Measurements from ENCODE around the gene GDI1. TPM values are rescaled to one million over a fixed set of nuclear protein-coding genes. Genes with fewer than 3 reads are reported as not detected.

Gene GDI1
- total and polyA plus RNA-seq, 9 of the 15 experiments (the other 6 are each of a cell fraction or from before 2014, with no cell fraction given): 0.97 to 82.6 (median 37.5) TPM

DNA sequence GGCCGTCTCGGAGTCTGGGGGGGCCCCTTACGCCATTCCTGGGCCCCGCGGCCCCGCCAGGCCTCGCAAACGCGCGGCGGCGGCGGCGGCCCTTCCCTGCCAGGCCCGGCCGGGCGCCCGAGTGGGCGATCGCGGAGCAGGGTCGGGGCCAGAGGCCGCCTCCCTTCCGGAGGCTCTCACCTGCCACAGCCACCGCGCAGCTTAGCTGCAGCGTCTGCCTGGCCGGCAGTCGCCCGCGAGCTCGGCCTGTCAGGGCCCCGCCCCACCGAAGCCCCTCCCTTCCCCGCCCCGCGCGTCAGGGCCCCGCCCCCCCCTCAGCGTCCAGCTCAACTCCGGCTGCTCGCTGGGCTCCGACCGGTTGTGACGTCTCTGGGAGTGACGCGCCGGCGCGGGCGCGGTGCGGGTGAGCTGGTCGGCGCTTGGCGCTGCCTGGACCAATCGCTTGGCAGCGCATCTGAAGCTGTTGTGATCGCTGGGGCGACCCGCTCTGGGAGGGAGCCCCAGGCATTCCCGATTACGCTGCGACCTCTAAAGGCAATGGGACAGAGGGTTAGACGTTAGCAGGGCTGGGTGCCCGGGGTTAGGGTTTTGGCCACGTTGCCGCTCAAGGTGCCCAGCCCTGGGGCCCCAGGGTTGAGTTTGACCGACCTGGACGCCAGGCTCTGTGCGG, 53.6 kb downstream of the GDI1 start, which contains the start of gene SLC10A3 (continued):
- TF ChIP-seq, protein P1, sequence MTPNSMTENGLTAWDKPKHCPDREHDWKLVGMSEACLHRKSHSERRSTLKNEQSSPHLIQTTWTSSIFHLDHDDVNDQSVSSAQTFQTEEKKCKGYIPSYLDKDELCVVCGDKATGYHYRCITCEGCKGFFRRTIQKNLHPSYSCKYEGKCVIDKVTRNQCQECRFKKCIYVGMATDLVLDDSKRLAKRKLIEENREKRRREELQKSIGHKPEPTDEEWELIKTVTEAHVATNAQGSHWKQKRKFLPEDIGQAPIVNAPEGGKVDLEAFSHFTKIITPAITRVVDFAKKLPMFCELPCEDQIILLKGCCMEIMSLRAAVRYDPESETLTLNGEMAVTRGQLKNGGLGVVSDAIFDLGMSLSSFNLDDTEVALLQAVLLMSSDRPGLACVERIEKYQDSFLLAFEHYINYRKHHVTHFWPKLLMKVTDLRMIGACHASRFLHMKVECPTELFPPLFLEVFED (CRISPR knock-in tag; conservative IDR thresholded peaks at IDR 0.05): no peak
- peak; percentile 41; the same call in 1 of the 2 replicates for TF ChIP-seq MTA1 (IDR thresholded peaks at IDR 0.05; ENCODE audit: borderline replicate concordance)
- TF ChIP-seq ERF (CRISPR knock-in tag; IDR thresholded peaks at IDR 0.05): peak; percentile 22; the same call in 1 of the 2 replicates
- TF ChIP-seq RAD51 (IDR thresholded peaks at IDR 0.05; ENCODE audit: borderline replicate concordance, low read depth): no peak
- TF ChIP-seq RBM39 (optimal IDR thresholded peaks at IDR 0.05; ENCODE audit: low read depth, low read length): no peak
- TF ChIP-seq, protein P2, sequence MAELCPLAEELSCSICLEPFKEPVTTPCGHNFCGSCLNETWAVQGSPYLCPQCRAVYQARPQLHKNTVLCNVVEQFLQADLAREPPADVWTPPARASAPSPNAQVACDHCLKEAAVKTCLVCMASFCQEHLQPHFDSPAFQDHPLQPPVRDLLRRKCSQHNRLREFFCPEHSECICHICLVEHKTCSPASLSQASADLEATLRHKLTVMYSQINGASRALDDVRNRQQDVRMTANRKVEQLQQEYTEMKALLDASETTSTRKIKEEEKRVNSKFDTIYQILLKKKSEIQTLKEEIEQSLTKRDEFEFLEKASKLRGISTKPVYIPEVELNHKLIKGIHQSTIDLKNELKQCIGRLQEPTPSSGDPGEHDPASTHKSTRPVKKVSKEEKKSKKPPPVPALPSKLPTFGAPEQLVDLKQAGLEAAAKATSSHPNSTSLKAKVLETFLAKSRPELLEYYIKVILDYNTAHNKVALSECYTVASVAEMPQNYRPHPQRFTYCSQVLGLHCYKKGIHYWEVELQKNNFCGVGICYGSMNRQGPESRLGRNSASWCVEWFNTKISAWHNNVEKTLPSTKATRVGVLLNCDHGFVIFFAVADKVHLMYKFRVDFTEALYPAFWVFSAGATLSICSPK (IDR thresholded peaks at IDR 0.05; ENCODE audit: borderline replicate concordance): no peak
- TF ChIP-seq, protein P3, sequence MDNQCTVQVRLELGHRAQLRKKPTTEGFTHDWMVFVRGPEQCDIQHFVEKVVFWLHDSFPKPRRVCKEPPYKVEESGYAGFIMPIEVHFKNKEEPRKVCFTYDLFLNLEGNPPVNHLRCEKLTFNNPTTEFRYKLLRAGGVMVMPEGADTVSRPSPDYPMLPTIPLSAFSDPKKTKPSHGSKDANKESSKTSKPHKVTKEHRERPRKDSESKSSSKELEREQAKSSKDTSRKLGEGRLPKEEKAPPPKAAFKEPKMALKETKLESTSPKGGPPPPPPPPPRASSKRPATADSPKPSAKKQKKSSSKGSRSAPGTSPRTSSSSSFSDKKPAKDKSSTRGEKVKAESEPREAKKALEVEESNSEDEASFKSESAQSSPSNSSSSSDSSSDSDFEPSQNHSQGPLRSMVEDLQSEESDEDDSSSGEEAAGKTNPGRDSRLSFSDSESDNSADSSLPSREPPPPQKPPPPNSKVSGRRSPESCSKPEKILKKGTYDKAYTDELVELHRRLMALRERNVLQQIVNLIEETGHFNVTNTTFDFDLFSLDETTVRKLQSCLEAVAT (IDR thresholded peaks at IDR 0.05): no peak
- TF ChIP-seq SAP30 (IDR thresholded peaks at IDR 0.05; ENCODE audit: borderline replicate concordance, insufficient read depth, low read depth, low read length, poor library complexity, severe bottlenecking): no peak
- TF ChIP-seq BRCA1 (IDR thresholded peaks at IDR 0.05): no peak
- TF ChIP-seq BRCA1 (CRISPR knock-in tag; IDR thresholded peaks at IDR 0.05): no peak
- TF ChIP-seq CCNT2 (IDR thresholded peaks at IDR 0.05; ENCODE audit: borderline replicate concordance, extremely low read depth, insufficient read length, low read depth, low read length): peak; percentile 46
- peak; percentile 37 for TF ChIP-seq HMGN3 (IDR thresholded peaks at IDR 0.05; ENCODE audit: borderline replicate concordance, extremely low read depth, insufficient read length, low read depth, low read length)
- TF ChIP-seq, protein P4, sequence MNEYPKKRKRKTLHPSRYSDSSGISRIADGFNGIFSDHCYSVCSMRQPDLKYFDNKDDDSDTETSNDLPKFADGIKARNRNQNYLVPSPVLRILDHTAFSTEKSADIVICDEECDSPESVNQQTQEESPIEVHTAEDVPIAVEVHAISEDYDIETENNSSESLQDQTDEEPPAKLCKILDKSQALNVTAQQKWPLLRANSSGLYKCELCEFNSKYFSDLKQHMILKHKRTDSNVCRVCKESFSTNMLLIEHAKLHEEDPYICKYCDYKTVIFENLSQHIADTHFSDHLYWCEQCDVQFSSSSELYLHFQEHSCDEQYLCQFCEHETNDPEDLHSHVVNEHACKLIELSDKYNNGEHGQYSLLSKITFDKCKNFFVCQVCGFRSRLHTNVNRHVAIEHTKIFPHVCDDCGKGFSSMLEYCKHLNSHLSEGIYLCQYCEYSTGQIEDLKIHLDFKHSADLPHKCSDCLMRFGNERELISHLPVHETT (CRISPR knock-in tag; conservative IDR thresholded peaks at IDR 0.05 in 1 of 2, IDR thresholded peaks at IDR 0.05 in 1 of 2): no peak
- TF ChIP-seq, protein P5, sequence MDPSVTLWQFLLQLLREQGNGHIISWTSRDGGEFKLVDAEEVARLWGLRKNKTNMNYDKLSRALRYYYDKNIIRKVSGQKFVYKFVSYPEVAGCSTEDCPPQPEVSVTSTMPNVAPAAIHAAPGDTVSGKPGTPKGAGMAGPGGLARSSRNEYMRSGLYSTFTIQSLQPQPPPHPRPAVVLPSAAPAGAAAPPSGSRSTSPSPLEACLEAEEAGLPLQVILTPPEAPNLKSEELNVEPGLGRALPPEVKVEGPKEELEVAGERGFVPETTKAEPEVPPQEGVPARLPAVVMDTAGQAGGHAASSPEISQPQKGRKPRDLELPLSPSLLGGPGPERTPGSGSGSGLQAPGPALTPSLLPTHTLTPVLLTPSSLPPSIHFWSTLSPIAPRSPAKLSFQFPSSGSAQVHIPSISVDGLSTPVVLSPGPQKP (CRISPR knock-in tag; IDR thresholded peaks at IDR 0.05): no peak
- no peak for TF ChIP-seq GTF2E2 (tag; IDR thresholded peaks at IDR 0.05)
- TF ChIP-seq NR2F6 (CRISPR knock-in tag; IDR thresholded peaks at IDR 0.05): 0 out of 2 replicates have a peak, but pooled peaks have one; percentile 33
